A673 (cell line): ENCODE measurements around the gene ERH.

ENCODE experiments used
- EZH2 ChIP-seq: fragments of 200-600 bp; sonication (generic); IDR thresholded peaks from 2 replicates; pipeline ENCODE4 v1.6.1; 2017; ENCODE audit warnings: borderline replicate concordance, low read depth, mild to moderate bottlenecking, mixed read lengths, antibody characterized with exemption, low read length; ENCODE audit not compliant: poor library complexity, severe bottlenecking
- TF ChIP-seq, protein P1 (sequence below): fragments of 300-800, 200-600 bp; sonication (generic); conservative IDR thresholded peaks from 2 replicates; pipeline ENCODE4 v1.5.1; 2017; ENCODE audit warnings: low read depth, mild to moderate bottlenecking, antibody characterized with exemption, low read length, moderate library complexity, mixed read lengths

DNA sequence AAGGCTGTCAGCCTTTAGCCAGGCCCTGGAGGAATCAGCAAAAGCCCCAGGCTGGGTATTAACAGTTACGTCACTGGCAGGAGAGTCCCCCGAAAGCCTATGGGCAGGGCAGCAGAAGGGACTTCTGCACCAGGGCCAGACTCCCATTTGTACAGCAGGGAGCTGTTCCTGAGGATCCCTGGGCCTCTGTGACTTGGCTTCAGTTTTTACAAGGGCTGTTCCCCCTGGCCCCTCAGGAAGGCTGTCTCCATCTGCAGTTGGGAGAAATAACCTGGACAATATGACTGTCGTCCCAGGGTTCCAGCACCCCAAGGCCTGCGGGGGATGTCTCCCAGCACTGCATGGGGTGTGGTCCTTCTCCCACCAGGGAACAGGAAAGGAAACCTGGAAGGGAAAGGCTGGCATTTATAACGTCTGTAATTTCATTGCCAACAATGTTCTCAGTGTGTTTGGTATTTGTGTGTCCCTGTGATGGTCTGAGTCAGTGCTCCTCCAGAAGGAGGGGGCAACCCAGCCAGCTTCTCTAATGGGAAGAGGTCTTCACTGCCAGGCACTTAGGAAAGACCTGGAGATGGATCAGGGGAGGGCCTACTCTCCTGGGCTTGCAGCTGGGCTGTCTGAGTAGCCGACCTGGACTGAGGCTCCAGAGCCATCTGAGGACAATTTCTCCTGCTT is 42.4 kb downstream of the ERH start:
- TF ChIP-seq, protein P1, sequence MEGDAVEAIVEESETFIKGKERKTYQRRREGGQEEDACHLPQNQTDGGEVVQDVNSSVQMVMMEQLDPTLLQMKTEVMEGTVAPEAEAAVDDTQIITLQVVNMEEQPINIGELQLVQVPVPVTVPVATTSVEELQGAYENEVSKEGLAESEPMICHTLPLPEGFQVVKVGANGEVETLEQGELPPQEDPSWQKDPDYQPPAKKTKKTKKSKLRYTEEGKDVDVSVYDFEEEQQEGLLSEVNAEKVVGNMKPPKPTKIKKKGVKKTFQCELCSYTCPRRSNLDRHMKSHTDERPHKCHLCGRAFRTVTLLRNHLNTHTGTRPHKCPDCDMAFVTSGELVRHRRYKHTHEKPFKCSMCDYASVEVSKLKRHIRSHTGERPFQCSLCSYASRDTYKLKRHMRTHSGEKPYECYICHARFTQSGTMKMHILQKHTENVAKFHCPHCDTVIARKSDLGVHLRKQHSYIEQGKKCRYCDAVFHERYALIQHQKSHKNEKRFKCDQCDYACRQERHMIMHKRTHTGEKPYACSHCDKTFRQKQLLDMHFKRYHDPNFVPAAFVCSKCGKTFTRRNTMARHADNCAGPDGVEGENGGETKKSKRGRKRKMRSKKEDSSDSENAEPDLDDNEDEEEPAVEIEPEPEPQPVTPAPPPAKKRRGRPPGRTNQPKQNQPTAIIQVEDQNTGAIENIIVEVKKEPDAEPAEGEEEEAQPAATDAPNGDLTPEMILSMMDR = no peak
- TF ChIP-seq EZH2 = no peak
